Stomach (tissue), 9 donors: ENCODE data around the gene IGSF21. TPM values are rescaled to one million over a fixed set of nuclear protein-coding genes. Genes with fewer than 3 reads are reported as not detected.

Experiments used
- DNase-seq, 2 donors: peaks; one replicate each; pipeline versions ENCODE4 v3.0.0 to v3.0.0-alpha.2; 2013 to 2019
- H3K27ac ChIP-seq, 5 donors: fragments of 200-600 bp in 4 of 5; sonication (generic) in 4 of 5; one replicate each; pipeline ENCODE4 v1.5.1; 2013 to 2019; ENCODE audit warnings: mild to moderate bottlenecking in 1 of 5, moderate library complexity in 1 of 5
- H3K27me3 ChIP-seq, 3 donors: fragments of 200-600 bp; sonication (generic); one replicate each; pipeline ENCODE4 v1.5.1; 2017 to 2019; ENCODE audit warnings: mixed run types in 1 of 3
- H3K36me3 ChIP-seq, 4 donors: fragments of 200-600 bp; sonication (generic); 1 replicate in 3 of 4; 2 replicates in 1 of 4; pipeline ENCODE4 v1.5.1; 2016 to 2019
- H3K4me1 ChIP-seq, 4 donors: fragments of 200-600 bp; sonication (generic); one replicate each; pipeline ENCODE4 v1.5.1; 2016 to 2019
- H3K4me3 ChIP-seq, 4 donors: fragments of 200-600 bp; sonication (generic) in 3 of 4; one replicate each; pipeline ENCODE4 v1.5.1; 2016 to 2019; ENCODE audit warnings: mild to moderate bottlenecking in 1 of 4
- H3K9me3 ChIP-seq, 4 donors: fragments of 200-600 bp; sonication (generic); one replicate each; pipeline ENCODE4 v1.5.1; 2016 to 2019
- CTCF ChIP-seq, 7 experiments: fragments of 450-650 bp in 4 of 7; fragments of 200-600 bp in 3 of 7; sonication (generic) in 3 of 7; IDR thresholded peaks; one replicate each; pipeline ENCODE4 v1.5.1; 2016 to 2019; ENCODE audit warnings: antibody characterized with exemption in 7 of 7, control low read depth in 2 of 7, mild to moderate bottlenecking in 1 of 7
- EP300 ChIP-seq: sonication (generic); formaldehyde crosslinking; IDR thresholded peaks from one replicate; pipeline ENCODE4 v1.6.1; 2017; ENCODE audit warnings: antibody characterized with exemption
- POLR2A ChIP-seq, 4 donors: fragments of 450-650 bp; IDR thresholded peaks; one replicate each; pipeline ENCODE4 v1.6.1; 2016; ENCODE audit warnings: antibody characterized with exemption in 4 of 4, control low read depth in 2 of 4, mild to moderate bottlenecking in 1 of 4, moderate library complexity in 1 of 4
- POLR2AphosphoS5 ChIP-seq, 3 donors: sonication (generic); formaldehyde crosslinking; IDR thresholded peaks; one replicate each; pipeline ENCODE4 v1.6.1; 2016; ENCODE audit warnings: antibody characterized with exemption in 3 of 3
- WGBS, 5 donors: extraction: QIAGEN DNeasy Blood & Tissue Kit in 3 of 5; methylation state at CpG; one replicate each; pipeline versions ENCODE4 v1.1.5 to v1.1.7; 2013 to 2018; 5-methylcytosine and 5-hydroxymethylcytosine counted together
- intact Hi-C: fragments of 100-400 bp; cut with DNase I; formaldehyde crosslinking; loops from one replicate; pipeline ENCODE4 v1.15.1; 2023; ENCODE audit warnings: low total_unique reads
- polyA plus RNA-seq, 3 donors: library from polyadenylated mRNA; stranded (reverse); fragments of 200-250 nt; gene quantifications; one replicate each; pipeline ENCODE4 v1.2.3, GENCODE V29; 2013
- total RNA-seq, 5 donors: library from RNA; depleted of rRNA; stranded (reverse); fragments of >200 nt; gene quantifications; one replicate each; pipeline versions ENCODE4 v1.1.0 to v1.2.3, GENCODE V29; 2014 to 2016
- donor health status: healthy with polysubstance abuse.
- donor health status: Bipolar disorder and iron deficiency.
- donor health status: healthy.

The IGSF21 gene
- total and polyA plus RNA-seq, 8 donors: 0.25 to 2.0 (median 1.1) TPM; not detected in 3

- intact Hi-C loops: no loop called here
- Histone ChIP-seq H3K36me3 (no peaks in the 10 kb centered on the region), H3K4me1 (peaks cover 0 to under 1% (median under 1%) of the 10 kb centered on the region in 4 donors), H3K4me3 (no peak overlapping the region), H3K27me3 (peaks cover 0 to 48% (median 5%) of the 10 kb centered on the region in 3 donors), H3K9me3 (no peaks in the 10 kb centered on the region), H3K27ac (no peak overlapping the region)
- WGBS, 5 donors: 50 to 63% (median 55%) methylated on average over 4 of the region's 4 CpGs
- TF ChIP-seq EP300: no peak
- no peak for TF ChIP-seq POLR2A (IDR thresholded peaks at IDR 0.05)
- TF ChIP-seq CTCF (IDR thresholded peaks at IDR 0.05): no peak
- TF ChIP-seq POLR2AphosphoS5 (IDR thresholded peaks at IDR 0.05): no peak
- DNase-seq: no peak
Observed at GRCh38 chr1:18069903-18070302, 37.7 kb upstream of the IGSF21 start.

- no peaks in the 10 kb centered on the region for H3K36me3 ChIP-seq
- no peak for TF ChIP-seq EP300
- TF ChIP-seq CTCF (IDR thresholded peaks at IDR 0.05): no peak
- TF ChIP-seq POLR2AphosphoS5 (IDR thresholded peaks at IDR 0.05): no peak
- H3K4me1 ChIP-seq: no peaks in the 10 kb centered on the region
- intact Hi-C loops: no loop called here
- peaks cover 0 to 33% (median 5%) of the 10 kb centered on the region in 3 donors for H3K27me3 ChIP-seq
- H3K9me3 ChIP-seq: no peaks in the 10 kb centered on the region
- 62 to 78% (median 68%) methylated on average over 9 of the region's 9 CpGs for WGBS, 5 donors
- H3K4me3 ChIP-seq: no peak overlapping the region
- no peak for DNase-seq
- no peak overlapping the region for H3K27ac ChIP-seq
Observed at GRCh38 chr1:18072066-18072465, 35.5 kb upstream of the IGSF21 start.

- Histone ChIP-seq H3K27me3 (peaks cover 0 to 36% (median 5%) of the 10 kb centered on the region in 3 donors), H3K27ac (no peak overlapping the region), H3K36me3 (no peaks in the 10 kb centered on the region), H3K4me3 (no peak overlapping the region), H3K9me3 (no peaks in the 10 kb centered on the region), H3K4me1 (no peaks in the 10 kb centered on the region)
- 66 to 80% (median 76%) methylated on average over 11 of the region's 11 CpGs for WGBS, 5 donors
- intact Hi-C loops: no loop called here
- TF ChIP-seq POLR2AphosphoS5 (IDR thresholded peaks at IDR 0.05) (no peak), CTCF (IDR thresholded peaks at IDR 0.05) (no peak), POLR2A (IDR thresholded peaks at IDR 0.05) (no peak), EP300 (no peak)
- DNase-seq: no peak
Observed at GRCh38 chr1:18073066-18073642, 34.4 kb upstream of the IGSF21 start.

- 31 to 57% (median 40%) methylated on average over 7 of the region's 7 CpGs for WGBS, 5 donors
- TF ChIP-seq EP300 (no peak), POLR2AphosphoS5 (IDR thresholded peaks at IDR 0.05) (no peak), CTCF (IDR thresholded peaks at IDR 0.05) (no peak)
- Histone ChIP-seq H3K4me1 (no peaks in the 10 kb centered on the region), H3K27me3 (peaks cover 0 to 66% (median 4%) of the 10 kb centered on the region in 3 donors), H3K4me3 (no peak overlapping the region), H3K36me3 (no peaks in the 10 kb centered on the region), H3K27ac (no peak overlapping the region), H3K9me3 (no peaks in the 10 kb centered on the region)
- no peak for DNase-seq
- intact Hi-C loops: no loop called here
Observed at GRCh38 chr1:18077657-18078215, 29.9 kb upstream of the IGSF21 start.
